ENCODE results near the gene TAOK1. TPM values are rescaled to one million over a fixed set of nuclear protein-coding genes. Genes with fewer than 3 reads are reported as not detected.
A peak's percentile ranks its signal among the peaks of the same experiment; 100 is the strongest.

TAOK1 gene
- total and polyA plus RNA-seq, 2 of the 13 experiments (the other 11 are each of a cell fraction or from before 2014, with no cell fraction given) = 14.1 to 23.0 TPM

DNA sequence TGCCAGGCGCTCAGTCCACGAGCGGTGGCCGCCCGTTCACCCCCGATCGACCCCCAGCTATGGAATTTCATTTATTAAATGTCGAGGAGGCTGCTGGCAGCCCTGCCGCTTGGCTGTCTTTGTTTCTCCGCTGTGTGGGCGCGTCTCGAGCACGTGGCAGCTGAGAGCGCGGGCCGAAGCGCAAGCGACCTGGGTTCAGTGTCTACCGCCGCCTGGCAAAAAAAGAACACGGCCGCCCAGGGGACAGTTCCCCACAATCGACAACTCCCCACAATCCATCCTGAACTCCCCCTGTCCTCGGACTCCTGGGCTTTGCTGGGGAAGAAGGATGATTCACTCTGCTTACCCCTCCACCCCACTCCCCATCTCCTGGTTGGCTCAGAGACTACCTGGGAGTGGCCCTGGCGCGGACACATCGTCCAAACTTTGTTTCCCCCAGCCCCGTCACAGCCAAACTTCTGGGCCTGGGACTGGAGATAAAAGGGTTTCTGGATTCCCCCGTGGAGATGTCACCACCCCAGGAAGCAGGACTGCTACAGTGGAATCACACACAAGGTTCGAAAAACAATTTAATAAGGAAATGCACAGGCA, 201.1 kb downstream of the TAOK1 start (continued):
- TF ChIP-seq, protein P1, sequence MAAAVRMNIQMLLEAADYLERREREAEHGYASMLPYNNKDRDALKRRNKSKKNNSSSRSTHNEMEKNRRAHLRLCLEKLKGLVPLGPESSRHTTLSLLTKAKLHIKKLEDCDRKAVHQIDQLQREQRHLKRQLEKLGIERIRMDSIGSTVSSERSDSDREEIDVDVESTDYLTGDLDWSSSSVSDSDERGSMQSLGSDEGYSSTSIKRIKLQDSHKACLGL (CRISPR knock-in tag; IDR thresholded peaks at IDR 0.05) = 0 out of 2 replicates have a peak, but pooled peaks have one; percentile 4
- TF ChIP-seq, protein P2, sequence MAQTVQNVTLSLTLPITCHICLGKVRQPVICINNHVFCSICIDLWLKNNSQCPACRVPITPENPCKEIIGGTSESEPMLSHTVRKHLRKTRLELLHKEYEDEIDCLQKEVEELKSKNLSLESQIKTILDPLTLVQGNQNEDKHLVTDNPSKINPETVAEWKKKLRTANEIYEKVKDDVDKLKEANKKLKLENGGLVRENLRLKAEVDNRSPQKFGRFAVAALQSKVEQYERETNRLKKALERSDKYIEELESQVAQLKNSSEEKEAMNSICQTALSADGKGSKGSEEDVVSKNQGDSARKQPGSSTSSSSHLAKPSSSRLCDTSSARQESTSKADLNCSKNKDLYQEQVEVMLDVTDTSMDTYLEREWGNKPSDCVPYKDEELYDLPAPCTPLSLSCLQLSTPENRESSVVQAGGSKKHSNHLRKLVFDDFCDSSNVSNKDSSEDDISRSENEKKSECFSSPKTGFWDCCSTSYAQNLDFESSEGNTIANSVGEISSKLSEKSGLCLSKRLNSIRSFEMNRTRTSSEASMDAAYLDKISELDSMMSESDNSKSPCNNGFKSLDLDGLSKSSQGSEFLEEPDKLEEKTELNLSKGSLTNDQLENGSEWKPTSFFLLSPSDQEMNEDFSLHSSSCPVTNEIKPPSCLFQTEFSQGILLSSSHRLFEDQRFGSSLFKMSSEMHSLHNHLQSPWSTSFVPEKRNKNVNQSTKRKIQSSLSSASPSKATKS (CRISPR knock-in tag; IDR thresholded peaks at IDR 0.05) = no peak
- TF ChIP-seq ZNF343 (CRISPR knock-in tag; IDR thresholded peaks at IDR 0.05) (0 out of 2 replicates have a peak, but pooled peaks have one; percentile 14), ZEB1 (IDR thresholded peaks at IDR 0.05; ENCODE audit: insufficient replicate concordance, low read depth) (peak; percentile 37), MAF1 (CRISPR knock-in tag; IDR thresholded peaks at IDR 0.05; ENCODE audit: borderline replicate concordance) (0 out of 2 replicates have a peak, but pooled peaks have one; percentile 53), ZNF747 (CRISPR knock-in tag; IDR thresholded peaks at IDR 0.05; ENCODE audit: borderline replicate concordance) (peak; percentile 53; the same call in 1 of the 2 replicates), ZBTB37 (CRISPR knock-in tag; IDR thresholded peaks at IDR 0.05) (no peak), RNF2 (conservative IDR thresholded peaks at IDR 0.05; ENCODE audit: low read depth) (peak; percentile 53; the same call in 1 of the 2 replicates), GABPA (IDR thresholded peaks at IDR 0.05; ENCODE audit: low read depth, low read length) (no peak), GABPA (CRISPR knock-in tag; IDR thresholded peaks at IDR 0.05; ENCODE audit: low read depth) (no peak), DPF2 (CRISPR knock-in tag; IDR thresholded peaks at IDR 0.05; ENCODE audit: borderline replicate concordance, low read depth) (no peak), RBFOX2 (IDR thresholded peaks at IDR 0.05; ENCODE audit: low read depth, low read length) (peak; percentile 38; the same call in 1 of the 2 replicates), ZBTB44 (CRISPR knock-in tag; IDR thresholded peaks at IDR 0.05) (no peak)
- TF ChIP-seq, protein P3, sequence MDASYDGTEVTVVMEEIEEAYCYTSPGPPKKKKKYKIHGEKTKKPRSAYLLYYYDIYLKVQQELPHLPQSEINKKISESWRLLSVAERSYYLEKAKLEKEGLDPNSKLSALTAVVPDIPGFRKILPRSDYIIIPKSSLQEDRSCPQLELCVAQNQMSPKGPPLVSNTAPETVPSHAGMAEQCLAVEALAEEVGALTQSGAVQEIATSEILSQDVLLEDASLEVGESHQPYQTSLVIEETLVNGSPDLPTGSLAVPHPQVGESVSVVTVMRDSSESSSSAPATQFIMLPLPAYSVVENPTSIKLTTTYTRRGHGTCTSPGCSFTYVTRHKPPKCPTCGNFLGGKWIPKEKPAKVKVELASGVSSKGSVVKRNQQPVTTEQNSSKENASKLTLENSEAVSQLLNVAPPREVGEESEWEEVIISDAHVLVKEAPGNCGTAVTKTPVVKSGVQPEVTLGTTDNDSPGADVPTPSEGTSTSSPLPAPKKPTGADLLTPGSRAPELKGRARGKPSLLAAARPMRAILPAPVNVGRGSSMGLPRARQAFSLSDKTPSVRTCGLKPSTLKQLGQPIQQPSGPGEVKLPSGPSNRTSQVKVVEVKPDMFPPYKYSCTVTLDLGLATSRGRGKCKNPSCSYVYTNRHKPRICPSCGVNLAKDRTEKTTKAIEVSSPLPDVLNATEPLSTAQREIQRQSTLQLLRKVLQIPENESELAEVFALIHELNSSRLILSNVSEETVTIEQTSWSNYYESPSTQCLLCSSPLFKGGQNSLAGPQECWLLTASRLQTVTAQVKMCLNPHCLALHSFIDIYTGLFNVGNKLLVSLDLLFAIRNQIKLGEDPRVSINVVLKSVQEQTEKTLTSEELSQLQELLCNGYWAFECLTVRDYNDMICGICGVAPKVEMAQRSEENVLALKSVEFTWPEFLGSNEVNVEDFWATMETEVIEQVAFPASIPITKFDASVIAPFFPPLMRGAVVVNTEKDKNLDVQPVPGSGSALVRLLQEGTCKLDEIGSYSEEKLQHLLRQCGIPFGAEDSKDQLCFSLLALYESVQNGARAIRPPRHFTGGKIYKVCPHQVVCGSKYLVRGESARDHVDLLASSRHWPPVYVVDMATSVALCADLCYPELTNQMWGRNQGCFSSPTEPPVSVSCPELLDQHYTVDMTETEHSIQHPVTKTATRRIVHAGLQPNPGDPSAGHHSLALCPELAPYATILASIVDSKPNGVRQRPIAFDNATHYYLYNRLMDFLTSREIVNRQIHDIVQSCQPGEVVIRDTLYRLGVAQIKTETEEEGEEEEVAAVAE (CRISPR knock-in tag; IDR thresholded peaks at IDR 0.05; ENCODE audit: borderline replicate concordance) = peak; percentile 34; the same call in 1 of the 2 replicates
- TF ChIP-seq, protein P4, sequence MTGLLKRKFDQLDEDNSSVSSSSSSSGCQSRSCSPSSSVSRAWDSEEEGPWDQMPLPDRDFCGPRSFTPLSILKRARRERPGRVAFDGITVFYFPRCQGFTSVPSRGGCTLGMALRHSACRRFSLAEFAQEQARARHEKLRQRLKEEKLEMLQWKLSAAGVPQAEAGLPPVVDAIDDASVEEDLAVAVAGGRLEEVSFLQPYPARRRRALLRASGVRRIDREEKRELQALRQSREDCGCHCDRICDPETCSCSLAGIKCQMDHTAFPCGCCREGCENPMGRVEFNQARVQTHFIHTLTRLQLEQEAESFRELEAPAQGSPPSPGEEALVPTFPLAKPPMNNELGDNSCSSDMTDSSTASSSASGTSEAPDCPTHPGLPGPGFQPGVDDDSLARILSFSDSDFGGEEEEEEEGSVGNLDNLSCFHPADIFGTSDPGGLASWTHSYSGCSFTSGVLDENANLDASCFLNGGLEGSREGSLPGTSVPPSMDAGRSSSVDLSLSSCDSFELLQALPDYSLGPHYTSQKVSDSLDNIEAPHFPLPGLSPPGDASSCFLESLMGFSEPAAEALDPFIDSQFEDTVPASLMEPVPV (CRISPR knock-in tag; IDR thresholded peaks at IDR 0.05) = peak; percentile 42; the same call in 1 of the 2 replicates

All from HepG2 (cell line).